Breast epithelium (tissue), 3 donors: ENCODE data around the gene KCNQ5.

Experiments used
- CTCF ChIP-seq, 3 donors: fragments of 450-650 bp; IDR thresholded peaks; one replicate each; pipeline ENCODE4 v1.5.1; 2016 to 2017; ENCODE audit warnings: antibody characterized with exemption in 3 of 3, mild to moderate bottlenecking in 3 of 3, moderate library complexity in 3 of 3
- POLR2A ChIP-seq: fragments of 450-650 bp; IDR thresholded peaks from one replicate; pipeline ENCODE4 v1.6.1; 2016; ENCODE audit warnings: antibody characterized with exemption, mild to moderate bottlenecking, moderate library complexity
- POLR2AphosphoS5 ChIP-seq, 3 donors: sonication (generic); formaldehyde crosslinking; IDR thresholded peaks; one replicate each; pipeline ENCODE4 v1.6.1; 2017; ENCODE audit warnings: antibody characterized with exemption in 3 of 3

GRCh38 chr6:72721346-72721745 is 99.5 kb downstream of the KCNQ5 start:
- TF ChIP-seq CTCF (IDR thresholded peaks at IDR 0.05) (no peak), POLR2A (no peak), POLR2AphosphoS5 (IDR thresholded peaks at IDR 0.05) (no peak)
